Measurements from ENCODE around the gene EFCAB13. TPM values are rescaled to one million over a fixed set of nuclear protein-coding genes. Genes with fewer than 3 reads are reported as not detected.

EFCAB13 gene
- total RNA-seq, 1 donor from 2014 or later, result 2.7 TPM

GRCh38 chr17:47278561-47278960, 45.2 kb upstream of the EFCAB13 start:
- H3K4me3 Mint-ChIP-seq, result no peak overlapping the region
- no peak overlapping the region for H3K9ac ChIP-seq
- H3F3A ChIP-seq (ENCODE audit: low read depth), result peaks cover 7% of the 10 kb centered on the region
- H3K27me3 ChIP-seq, result no peaks in the 10 kb centered on the region
- no peak for DNase-seq (ENCODE audit: low spot score)
- no peaks in the 10 kb centered on the region for H3K79me2 ChIP-seq (ENCODE audit: low read depth)
- H2AFZ ChIP-seq (replicated peaks), result no peak overlapping the region
- no peak overlapping the region for H3K27ac ChIP-seq
- H3K9me3 ChIP-seq (ENCODE audit: low read depth), result no peaks in the 10 kb centered on the region
- H3K4me1 Mint-ChIP-seq, result peaks cover 60% of the 10 kb centered on the region
- H3K4me3 ChIP-seq, result no peak overlapping the region
- peaks cover 20% of the 10 kb centered on the region for H3K4me1 ChIP-seq
- TF ChIP-seq EZH2 (IDR thresholded peaks at IDR 0.05), result no peak
- no peak for TF ChIP-seq CTCF (IDR thresholded peaks at IDR 0.05)
- no peak for TF ChIP-seq EZH2phosphoT487 (IDR thresholded peaks at IDR 0.05)
- no peak overlapping the region for H3K4me2 ChIP-seq
- H3K27ac Mint-ChIP-seq, result peak overlapping the region; percentile 50
- H3K36me3 Mint-ChIP-seq, result no peaks in the 10 kb centered on the region
- H3K9me3 Mint-ChIP-seq, result no peaks in the 10 kb centered on the region
- peaks cover 16% of the 10 kb centered on the region for H3K27me3 Mint-ChIP-seq (ENCODE audit: insufficient read depth, low read depth)
- no peaks in the 10 kb centered on the region for H3K36me3 ChIP-seq
- H4K20me1 ChIP-seq (ENCODE audit: low read depth), result no peaks in the 10 kb centered on the region

GRCh38 chr17:47279062-47279801, 44.5 kb upstream of the EFCAB13 start:
- Mint-ChIP-seq H3K36me3 (no peaks in the 10 kb centered on the region), H3K27ac (peak overlapping the region; percentile 74), H3K9me3 (no peaks in the 10 kb centered on the region), H3K27me3 (ENCODE audit: insufficient read depth, low read depth) (peaks cover 12% of the 10 kb centered on the region), H3K4me1 (peaks cover 60% of the 10 kb centered on the region), H3K4me3 (no peak overlapping the region)
- H4K20me1 ChIP-seq (ENCODE audit: low read depth), result no peaks in the 10 kb centered on the region
- no peak for DNase-seq (ENCODE audit: low spot score)
- no peak for TF ChIP-seq EZH2phosphoT487 (IDR thresholded peaks at IDR 0.05)
- TF ChIP-seq EZH2 (IDR thresholded peaks at IDR 0.05), result no peak
- TF ChIP-seq CTCF (IDR thresholded peaks at IDR 0.05), result no peak
- no peaks in the 10 kb centered on the region for H3K27me3 ChIP-seq
- H3K4me2 ChIP-seq, result no peak overlapping the region
- H3F3A ChIP-seq (ENCODE audit: low read depth), result peaks cover 7% of the 10 kb centered on the region
- H3K9me3 ChIP-seq (ENCODE audit: low read depth), result no peaks in the 10 kb centered on the region
- H3K36me3 ChIP-seq, result no peaks in the 10 kb centered on the region
- H3K9ac ChIP-seq, result no peak overlapping the region
- no peak overlapping the region for H3K27ac ChIP-seq
- peaks cover 20% of the 10 kb centered on the region for H3K4me1 ChIP-seq
- no peak overlapping the region for H2AFZ ChIP-seq (replicated peaks)
- no peak overlapping the region for H3K4me3 ChIP-seq
- H3K79me2 ChIP-seq (ENCODE audit: low read depth), result no peaks in the 10 kb centered on the region

GRCh38 chr17:47280072-47280811, 43.5 kb upstream of the EFCAB13 start:
- H3K4me2 ChIP-seq, result no peak overlapping the region
- DNase-seq (ENCODE audit: low spot score), result no peak

More at GRCh38 chr17:47280072-47280811, 43.5 kb upstream of the EFCAB13 start:
- no peak overlapping the region for H3K4me3 Mint-ChIP-seq
- Histone ChIP-seq H4K20me1 (ENCODE audit: low read depth) (no peaks in the 10 kb centered on the region), H3K9ac (no peak overlapping the region), H2AFZ (replicated peaks) (no peak overlapping the region), H3K27me3 (no peaks in the 10 kb centered on the region), H3K79me2 (ENCODE audit: low read depth) (no peaks in the 10 kb centered on the region), H3K4me3 (no peak overlapping the region), H3K9me3 (ENCODE audit: low read depth) (no peaks in the 10 kb centered on the region), H3F3A (ENCODE audit: low read depth) (peaks cover 4% of the 10 kb centered on the region), H3K36me3 (no peaks in the 10 kb centered on the region), H3K27ac (no peak overlapping the region), H3K4me1 (peaks cover 17% of the 10 kb centered on the region)
- no peak for TF ChIP-seq CTCF (IDR thresholded peaks at IDR 0.05)
- no peak for TF ChIP-seq EZH2phosphoT487 (IDR thresholded peaks at IDR 0.05)
- TF ChIP-seq EZH2 (IDR thresholded peaks at IDR 0.05), result no peak
- peak overlapping the region; percentile 74 for H3K27ac Mint-ChIP-seq
- no peaks in the 10 kb centered on the region for H3K36me3 Mint-ChIP-seq
- peaks cover 53% of the 10 kb centered on the region for H3K4me1 Mint-ChIP-seq
- peaks cover 8% of the 10 kb centered on the region for H3K27me3 Mint-ChIP-seq (ENCODE audit: insufficient read depth, low read depth)
- no peaks in the 10 kb centered on the region for H3K9me3 Mint-ChIP-seq

All from neural progenitor cell (in vitro differentiated cells).